GM04503 (cell line): Measurements from ENCODE around the gene PARD6B.

Experiments
- DNase-seq: peaks from one replicate; pipeline ENCODE4 v3.0.0-alpha.2; 2012; ENCODE audit warnings: low read depth

PARD6B gene

DNA sequence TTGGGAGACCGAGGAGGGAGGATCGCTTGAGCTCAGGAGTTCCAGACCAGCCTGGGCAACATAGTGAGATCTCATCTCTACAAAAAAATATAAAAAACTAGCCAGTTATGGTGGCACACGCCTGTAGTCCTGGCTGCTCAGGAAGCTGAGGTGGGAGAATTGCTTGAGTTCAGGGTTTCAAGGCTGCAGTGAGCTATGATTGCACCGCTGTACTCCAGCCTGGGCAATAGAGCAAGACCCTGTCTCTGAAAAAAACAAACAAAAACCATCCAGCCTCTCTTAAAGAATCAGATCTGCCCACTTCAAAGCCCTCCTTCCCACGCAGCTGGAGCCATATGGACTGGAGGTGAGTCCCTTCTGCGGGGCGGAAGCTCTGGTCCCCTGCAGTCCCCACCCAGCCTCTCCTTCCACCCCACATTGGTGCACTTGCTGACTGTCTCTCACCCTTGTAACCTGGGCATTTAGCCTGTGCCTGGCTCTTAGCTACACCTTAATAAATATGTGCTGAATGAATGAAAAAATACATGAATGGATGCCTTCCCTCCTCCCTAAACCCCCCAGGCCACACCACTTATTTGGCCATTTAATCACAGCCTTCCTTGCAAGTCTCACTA lies 7.2 kb upstream of the PARD6B start:
- DNase-seq = no peak

GRCh38 chr20:50724851-50725723 lies 6.3 kb upstream of the PARD6B start:
- peak; percentile 78 for DNase-seq

DNA sequence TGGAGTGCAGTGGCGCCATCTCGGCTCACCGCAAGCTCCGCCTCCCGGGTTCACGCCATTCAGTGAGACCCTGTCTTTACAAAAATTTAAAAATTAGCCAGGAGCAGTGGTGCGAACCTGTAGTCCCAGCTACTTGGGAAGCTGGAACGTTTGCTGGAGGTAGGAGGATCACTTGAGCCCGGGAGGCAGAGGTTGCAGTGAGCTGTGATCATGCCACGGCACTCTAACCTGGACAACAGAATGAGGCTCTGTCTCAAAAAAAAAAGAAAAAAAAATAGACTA lies 5.7 kb upstream of the PARD6B start:
- no peak for DNase-seq

- DNase-seq = no peak
Measured at GRCh38 chr20:50726955-50727791, 4.2 kb upstream of the PARD6B start.

GRCh38 chr20:50727792-50728485 lies 3.4 kb upstream of the PARD6B start:
- no peak for DNase-seq

- DNase-seq = no peak
Measured at GRCh38 chr20:50728486-50728980, 2.8 kb upstream of the PARD6B start.

DNA sequence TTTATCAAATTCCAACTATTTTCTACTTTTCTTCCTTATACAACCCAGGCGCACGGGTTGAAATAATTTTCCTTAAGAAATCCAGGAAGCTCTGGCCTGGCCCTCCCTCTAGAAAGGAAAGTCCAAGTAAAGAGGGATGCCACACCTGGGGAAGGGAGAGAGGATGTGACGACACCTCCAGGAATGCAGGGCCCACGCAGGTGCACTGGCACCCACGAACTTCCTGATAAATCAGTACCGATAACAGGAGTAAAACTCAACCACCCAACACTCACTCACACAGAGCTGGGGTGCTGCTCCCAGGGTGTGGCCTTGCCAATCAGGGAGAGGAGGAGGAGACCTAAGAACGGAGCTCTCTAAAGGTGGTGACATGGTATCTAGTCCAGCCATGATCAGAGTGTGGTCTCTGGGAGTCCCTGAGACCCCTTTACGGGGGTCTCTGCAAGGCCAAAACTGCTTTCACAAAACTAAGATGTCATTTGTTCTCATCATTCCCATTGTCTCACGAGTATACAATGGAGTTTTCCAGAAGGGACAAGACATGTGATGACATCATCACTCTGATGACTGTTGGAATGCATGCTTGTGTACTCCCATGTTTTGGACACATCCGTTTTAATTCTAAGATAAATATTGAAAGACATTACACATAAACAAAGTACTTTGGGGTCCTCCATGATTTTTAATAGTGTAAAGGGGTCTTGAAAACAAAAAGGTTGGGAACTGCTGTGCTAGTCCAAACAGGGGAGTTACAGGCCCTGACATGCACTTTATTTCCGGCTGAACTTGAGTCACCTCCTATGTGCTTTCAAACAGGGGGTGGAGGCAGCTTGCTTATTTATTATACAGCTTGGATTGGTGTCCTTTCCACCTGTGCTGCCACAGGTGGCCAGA lies 2.2 kb upstream of the PARD6B start:
- DNase-seq = no peak

GRCh38 chr20:50729901-50730764 lies 1.2 kb upstream of the PARD6B start:
- DNase-seq = no peak

DNA sequence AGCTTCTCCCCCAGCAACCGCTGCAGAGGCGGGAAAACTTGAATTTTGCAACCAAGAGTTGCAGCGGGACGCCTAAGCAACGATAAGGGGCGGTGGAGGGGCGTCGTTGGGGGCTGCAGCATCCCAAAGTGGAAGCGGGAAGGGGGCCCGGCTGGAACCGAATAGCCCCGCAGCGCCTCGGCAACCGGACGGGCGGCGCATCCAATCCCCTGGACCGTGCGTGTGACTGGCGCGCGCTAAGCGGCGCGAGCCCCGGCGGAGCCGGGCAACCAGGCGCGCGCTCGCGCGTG lies 670 bp upstream of the PARD6B start:
- no peak for DNase-seq

GRCh38 chr20:50731930-50732690 lies 730 bp downstream of the PARD6B start:
- no peak for DNase-seq

DNA sequence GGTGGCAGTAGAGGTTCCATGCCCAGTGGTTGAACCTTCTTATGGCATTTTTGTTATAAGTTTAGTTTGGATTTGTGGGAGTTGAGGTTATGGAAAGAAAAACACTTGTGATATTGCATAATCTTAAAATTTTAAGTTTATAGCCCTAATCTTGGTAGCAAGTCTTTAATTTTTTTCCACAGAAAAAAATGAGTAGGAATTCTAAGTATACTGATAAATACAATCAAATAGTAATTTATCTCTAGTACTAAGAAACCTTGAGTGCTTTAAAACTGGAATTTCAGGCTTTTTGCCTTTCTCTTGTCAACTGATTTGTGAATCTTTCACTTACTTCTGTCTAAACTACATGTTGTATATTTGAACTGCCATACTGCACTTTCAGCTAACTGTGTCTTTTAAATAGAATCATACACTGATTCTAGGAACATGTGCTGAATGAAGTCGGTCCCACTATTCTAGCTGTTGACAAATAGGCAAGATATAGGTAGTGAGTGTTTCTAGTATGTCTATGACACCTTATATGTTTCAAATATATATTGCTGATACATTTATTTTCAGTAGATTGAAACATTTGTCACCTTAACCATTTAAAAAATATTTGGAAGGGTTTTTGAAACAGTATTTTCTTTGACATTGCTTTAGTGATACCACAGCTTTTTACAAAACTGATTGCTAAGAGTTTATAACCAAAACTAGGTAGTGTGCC lies 2.4 kb downstream of the PARD6B start:
- no peak for DNase-seq

DNA sequence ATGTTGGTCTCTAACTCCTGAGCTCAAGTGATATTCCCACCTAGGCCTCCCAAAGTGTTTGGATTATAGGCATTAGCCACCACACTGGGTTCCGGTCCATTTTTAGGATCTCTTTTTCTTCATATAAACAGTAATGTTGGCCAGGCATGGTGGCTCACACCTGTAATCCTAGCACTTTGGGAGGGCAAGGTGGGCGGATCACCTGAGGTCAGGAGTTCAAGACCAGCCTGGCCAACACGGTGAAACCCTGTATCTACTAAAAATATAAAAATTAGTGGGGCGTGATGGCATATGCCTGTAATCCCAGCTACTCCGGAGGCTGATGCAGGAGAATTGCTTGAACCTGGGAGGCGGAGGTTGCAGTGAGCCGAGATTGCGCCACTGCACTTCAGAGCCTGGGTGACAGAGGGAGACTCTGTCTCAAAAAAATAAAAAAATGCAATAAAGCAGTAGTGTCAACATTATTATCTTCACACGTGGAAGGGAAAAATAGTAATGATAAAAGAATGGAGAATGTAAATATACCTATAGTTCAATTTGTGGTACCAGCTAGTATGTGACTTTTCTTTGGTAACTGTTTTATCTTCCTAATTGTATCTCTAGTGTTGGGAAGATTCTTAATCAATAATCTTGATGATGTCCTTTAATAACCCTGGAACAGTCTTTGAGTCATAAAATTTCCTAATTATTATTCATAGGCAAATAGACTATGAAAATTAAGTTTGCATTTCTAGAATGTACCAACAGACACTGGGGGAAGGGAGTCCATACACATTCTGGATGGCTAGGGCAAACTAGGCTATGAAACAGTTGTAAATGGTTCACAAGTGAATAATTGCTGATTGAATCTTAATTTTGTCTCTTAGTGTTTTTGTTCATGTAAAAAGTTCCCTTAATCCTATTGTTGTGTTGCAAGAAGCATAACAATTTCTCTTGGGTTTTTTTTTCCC lies 3.6 kb downstream of the PARD6B start:
- DNase-seq = no peak

DNA sequence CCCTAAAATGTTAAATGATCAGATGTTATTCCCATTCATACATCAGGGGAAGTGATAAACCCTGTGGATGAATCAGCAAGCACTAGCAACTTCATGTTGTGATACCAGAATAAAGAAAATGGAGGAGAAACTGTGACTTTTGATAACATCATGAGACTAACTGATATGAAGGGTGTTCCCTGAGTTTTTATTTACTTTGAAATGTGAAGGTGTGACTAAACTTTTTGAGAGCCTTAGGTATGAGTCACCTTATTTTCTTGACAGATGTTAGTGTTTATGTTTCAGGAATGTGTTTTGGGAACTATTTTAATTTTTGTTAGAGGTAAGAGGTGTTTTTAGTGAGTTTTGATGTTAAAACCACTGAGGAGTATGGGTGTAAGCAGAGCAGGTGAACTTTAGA lies 4.4 kb downstream of the PARD6B start:
- no peak for DNase-seq

GRCh38 chr20:50737352-50737751 lies 6.0 kb downstream of the PARD6B start:
- DNase-seq = no peak

DNA sequence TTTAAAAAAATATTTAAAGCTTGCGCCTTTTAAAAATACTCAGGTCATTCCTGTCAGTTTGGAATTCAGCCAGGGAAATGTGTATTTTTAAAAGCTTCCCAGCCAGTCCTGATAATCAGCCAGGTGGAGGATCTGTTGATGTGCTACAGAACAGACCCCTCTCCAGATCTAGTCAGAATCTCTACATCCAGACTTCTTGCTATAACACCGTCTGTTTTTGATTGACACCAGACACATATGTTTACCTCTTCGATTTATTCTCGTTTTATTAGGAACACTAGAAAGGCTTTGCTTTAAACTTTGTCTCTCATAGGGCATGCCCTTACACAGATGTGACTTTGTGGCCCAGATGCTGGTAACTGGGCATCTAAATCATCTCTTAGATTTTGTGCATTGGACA lies 11.7 kb downstream of the PARD6B start:
- DNase-seq = no peak

DNA sequence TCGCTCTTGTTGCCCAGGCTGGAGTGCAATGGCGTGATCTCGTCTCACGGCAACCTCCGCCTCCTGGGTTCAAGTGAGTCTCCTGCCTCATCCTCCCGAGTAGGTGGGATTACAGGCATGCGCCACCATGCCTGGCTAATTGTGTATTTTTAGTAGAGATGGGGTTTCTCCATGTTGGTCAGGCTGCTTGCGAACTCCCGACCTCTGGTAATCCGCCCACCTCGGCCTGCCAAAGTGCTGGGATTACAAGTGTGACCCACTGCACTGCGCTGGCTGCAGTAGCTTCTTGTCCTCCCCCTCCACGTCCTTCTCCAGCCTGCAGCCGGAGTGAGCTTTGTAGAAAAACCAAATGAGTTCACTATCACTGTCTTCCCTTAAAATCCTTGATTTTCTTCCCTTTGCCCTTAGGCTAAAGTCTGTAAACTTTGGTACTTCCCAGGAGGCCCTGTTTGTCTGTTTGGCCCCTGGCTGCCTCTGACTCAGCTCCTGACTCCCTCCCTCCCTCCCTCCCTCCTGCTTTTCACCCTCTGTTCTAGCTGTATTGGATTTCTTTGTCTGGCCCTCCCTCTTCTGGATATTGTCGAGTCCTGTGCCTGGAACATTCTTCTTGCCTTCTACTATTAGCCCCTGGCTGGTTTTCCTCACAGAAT lies 12.9 kb downstream of the PARD6B start:
- peak; percentile 60 for DNase-seq

GRCh38 chr20:50745634-50746137 lies 14.3 kb downstream of the PARD6B start:
- DNase-seq = no peak
